ENCODE measurements around the gene PTPRB.
"Not testable (repeated sequence)": the region's sequence is repeated elsewhere in the genome, so short reads cannot be mapped to it uniquely, and the experiment has no call there.

PTPRB gene

DNA sequence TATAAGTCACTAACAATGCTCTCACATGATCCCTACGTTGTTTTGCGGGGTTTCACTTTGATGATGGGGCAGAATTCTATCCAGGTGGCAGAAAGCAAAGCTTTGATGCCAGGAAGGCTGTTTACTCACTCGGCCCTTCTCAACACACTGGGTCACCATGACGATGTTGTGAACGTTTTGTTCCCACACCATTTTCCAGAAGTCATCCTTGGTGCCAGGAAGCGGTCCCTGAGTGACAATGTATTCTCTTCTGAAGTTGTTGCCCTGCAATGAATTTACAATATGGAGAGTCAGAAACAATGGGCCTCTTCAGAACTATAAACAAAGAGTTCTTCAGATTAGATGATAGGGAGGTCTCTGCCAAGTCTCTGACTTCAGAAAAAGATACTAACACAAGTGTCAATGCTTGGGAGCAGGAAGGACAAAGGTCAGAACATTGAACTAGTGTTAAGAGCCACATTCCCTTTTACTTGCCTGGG lies 101.3 kb downstream of the PTPRB start:
- peak; percentile 22 for DNase-seq

DNA sequence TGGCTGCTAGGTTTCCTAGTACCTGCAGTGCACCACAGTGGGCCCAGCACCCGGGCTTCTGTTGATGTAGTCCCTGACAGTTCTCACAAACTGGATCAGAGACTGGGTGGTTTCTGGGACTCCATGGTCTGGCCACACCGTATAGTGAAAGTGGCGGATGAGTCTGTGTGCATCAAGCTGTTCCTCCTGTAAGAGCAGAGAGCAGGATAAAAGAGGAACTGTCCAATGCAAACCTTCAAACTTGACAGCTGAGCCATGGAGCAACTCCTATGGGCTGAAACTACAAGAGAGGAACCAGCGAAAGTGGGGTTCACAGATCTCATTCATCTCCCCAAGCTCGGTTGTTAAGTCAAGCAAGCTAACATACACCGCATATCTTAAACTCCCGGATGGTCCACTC lies 102.8 kb downstream of the PTPRB start:
- no peak for DNase-seq

DNA sequence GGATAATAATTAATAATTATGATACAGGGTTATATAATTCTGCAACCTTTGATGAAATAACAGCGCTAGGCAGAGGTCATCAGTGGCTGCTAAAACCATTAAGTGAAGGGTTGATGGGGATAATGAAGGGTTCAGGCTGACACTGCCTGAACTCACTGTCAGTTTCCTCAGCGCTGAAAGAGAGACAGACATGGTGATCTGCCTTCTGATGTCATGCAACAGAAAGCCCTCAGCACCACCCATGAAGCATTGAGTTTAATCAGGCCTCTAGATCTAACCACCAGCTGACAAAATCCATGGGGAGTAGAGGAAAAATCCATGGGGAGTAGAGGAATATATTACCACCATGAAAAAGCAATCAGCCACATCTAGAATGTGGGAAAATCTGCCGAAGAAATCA lies 107.6 kb downstream of the PTPRB start:
- no peak for DNase-seq

DNA sequence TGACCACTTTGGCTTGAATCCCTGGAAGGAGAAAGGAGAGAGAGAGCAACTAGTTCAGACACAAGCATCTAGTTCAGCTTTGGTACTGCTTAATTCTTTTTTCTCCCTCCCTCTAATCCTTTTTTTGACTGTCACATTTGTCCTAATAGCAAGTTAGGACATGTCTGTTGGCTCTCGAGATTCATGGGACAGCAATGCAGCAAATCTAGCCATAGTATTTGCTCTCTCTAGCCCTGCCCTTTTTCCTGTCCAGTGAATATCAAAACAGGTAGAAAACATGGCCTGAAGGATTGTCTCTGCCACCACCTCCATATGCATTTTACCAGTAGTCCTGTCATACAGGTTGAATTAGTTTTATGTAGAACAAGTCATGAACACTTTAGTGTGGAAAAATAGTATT lies 116.4 kb downstream of the PTPRB start:
- DNase-seq = no peak

DNA sequence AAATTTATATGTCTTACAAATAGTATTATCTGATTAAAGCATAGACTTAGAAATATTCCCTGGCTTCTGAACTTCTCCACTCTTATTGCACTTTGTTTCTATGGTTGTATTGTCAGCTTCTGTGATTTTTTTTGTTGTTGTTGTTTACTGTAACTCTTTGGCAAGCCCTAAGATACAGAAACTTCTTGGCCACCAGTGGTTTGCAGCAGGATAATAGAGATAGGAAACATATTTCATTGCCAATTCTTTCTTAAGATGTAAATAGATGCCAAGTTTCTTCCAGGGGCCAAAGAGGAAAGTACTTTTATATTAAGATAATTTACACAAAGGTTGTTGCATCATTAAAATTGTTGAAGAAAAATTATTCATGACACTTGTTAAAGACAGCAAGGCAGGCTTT lies 123.8 kb downstream of the PTPRB start:
- DNase-seq = no peak

DNA sequence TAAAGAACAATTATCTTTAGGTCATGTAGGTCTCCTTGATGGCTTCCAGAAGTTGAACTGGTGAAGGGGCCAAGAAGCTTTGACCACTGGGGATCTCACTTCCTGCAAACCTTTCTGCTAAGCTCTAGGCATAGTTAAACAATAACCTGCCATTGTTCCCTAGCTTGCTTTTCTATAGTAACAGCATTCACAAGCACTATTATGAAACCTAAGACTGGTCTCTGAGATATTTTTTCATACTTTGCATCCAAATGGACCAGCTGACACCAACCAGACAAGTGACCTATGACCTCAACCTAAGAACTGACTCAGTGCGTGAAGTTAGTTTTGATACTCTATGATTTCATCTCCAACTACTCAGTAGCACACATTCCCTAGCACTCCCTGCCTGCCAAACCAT lies 129.1 kb downstream of the PTPRB start:
- DNase-seq = no peak

DNA sequence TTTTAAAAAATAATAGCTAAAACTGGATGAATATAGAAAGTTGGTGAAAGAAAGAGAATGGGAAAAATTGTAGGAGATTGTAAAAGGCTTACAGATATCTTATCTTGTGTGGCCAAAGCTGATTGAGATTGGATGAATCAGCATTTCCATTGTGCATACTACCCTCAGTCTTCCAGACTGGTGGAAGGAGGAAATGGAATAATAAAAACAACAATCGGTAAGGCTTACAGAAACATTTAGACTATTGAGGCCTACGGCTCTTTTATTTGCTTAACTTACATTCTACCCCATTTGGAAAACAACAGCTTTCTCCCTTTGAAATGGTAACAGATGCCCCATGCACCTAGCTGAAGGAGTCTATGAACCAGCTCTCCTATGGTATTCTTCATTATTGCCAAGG lies 129.8 kb downstream of the PTPRB start:
- DNase-seq = peak; percentile 69

DNA sequence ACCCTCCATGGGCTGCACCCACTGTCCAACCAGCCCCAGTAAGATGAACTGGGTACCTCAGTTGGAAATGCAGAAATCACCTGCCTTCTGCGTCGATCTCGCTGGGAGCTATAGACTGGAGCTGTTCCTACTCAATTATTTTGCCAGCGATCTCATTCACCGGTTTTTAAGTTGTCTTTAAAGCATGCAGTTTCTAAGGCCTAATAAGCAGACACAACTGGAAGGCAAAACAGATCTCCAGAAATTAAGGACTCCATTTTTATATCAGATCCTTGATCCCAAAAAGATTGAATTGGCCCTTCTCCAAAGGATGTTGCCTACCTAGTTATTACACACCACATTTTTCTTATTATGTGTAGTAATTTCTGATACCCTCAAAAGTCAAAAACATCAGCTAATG lies 139.7 kb downstream of the PTPRB start:
- no peak for DNase-seq

DNA sequence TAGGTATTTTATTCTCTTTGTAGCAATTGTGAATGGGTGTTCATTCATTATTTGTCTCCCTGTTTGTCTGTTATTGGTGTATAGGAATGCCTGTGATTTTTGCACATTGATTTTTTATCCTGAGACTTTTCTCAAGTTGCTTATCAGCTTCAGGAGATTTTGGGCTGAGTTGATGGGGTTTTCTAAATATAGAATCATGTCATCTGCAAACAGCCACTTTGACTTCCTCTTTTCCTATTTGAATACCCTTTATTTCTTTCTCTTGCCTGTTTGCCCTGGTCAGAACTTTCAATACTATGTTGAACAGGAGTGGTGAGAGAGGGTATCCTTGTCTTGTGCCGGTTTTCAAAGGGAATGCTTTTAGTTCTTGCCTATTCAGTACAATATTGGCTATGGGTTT lies 144.3 kb downstream of the PTPRB start:
- not testable (repeated sequence) for DNase-seq

DNA sequence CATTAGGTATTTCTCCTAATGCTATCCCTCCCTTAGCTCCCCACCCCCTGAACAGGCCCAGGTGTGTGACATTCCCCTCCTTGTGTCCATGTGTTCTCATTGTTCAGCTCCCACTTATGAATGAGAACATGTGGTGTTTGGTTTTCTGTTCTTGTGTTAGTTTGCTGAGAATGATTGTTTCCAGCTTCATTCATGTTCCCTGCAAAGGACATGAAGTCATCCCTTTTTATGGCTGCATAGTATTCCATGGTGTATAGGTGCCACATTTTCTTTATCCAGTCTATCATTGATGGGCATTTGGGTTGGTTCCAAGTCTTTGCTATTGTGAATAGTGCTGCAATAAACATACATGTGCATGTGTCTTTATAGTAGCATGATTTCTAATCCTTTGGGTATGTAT lies 146.3 kb downstream of the PTPRB start:
- DNase-seq = not testable (repeated sequence)

DNA sequence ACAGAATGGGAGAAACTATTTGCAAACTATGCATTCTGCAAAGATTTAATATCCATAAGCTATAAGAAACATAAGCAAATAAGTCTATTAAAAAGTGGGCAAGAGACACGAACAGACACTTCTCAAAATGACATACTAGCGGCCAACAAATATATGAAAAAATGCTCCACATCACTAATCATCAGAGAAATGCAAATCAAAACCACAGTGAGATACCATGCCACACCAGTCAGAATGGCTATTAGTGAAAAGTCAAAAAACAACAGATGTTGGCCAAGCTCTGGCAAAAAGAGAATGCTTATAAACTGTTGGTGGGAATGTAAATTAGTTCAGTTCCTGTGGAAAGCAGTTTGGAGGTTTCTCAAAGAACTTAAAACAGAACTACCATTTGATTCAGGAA lies 149.8 kb downstream of the PTPRB start:
- no peak for DNase-seq

DNA sequence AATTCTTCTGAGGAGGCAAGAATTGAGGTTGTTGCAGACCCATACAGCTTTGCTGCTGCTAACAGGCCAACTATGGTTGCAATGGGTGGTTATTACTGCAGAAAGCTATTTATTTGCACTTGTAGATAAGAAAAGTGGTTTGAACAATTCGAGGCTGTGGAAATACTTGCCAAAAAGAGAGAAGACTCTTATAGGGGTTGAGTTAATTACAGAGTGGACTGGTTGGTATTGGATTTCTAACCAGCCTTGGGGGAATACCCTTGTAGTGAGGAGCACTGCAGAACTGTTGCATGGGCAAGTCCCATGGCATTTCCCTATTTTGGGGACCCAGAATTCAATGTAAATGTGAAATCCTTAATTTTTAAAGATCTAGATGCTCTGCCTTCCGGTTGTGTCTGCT lies 150.6 kb downstream of the PTPRB start:
- DNase-seq = no peak

DNA sequence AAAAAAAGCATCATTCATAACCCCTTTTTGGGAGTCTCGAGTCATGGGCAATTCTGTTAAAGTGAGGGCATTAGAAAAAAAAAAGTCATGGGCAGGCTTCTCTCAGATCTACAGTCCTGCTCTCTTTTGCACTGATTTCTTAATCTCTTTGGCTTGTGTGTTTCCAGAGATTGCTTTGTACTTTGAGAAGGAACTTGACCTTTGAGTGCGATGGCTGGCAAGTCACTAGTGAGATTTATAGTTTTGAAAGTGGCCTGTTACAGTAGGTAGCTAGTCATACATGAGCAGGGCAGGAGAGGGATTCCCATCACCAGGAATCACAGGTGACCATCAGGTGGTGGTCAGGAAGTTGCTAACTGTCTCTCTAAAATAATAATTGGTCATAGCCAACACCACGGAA lies 151.5 kb downstream of the PTPRB start:
- no peak for DNase-seq

DNA sequence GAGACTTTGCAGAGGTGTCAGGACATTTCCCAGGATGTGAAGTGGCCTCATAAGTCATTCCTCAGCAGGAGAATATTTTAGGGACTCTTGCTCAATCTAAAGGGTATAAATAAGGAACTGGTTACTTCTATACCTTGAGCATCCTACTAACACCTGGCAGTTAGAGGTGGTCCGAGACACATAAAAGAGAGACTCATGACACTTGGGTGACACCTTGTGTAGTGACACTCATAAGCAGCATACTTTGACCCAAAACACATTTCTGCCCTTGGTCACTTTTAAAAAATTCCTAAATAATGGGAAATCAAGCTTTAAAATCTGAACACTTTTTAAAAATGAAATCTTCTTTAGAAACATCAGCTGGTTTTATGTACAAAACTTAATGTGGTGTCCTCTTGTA lies 152.8 kb downstream of the PTPRB start:
- DNase-seq = no peak

DNA sequence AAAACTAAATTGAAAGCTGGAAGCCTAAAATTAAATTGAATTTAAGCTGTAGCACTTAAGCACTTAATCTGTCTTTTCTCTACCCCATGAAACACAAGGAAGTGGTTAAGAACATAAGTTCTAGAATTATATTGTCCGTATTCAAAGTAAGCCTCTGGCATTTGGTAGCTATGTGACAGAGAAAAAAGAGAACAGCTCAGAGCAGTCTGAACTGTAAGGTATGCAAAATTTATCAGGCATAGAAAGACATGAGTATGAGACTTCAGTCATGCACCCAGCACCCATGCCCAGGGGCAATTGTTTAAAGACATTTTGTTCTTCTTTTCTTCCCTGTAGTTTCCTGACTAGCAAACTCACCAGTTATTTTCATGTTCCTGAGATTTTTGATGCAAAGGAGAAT lies 154.5 kb downstream of the PTPRB start:
- DNase-seq = no peak

DNA sequence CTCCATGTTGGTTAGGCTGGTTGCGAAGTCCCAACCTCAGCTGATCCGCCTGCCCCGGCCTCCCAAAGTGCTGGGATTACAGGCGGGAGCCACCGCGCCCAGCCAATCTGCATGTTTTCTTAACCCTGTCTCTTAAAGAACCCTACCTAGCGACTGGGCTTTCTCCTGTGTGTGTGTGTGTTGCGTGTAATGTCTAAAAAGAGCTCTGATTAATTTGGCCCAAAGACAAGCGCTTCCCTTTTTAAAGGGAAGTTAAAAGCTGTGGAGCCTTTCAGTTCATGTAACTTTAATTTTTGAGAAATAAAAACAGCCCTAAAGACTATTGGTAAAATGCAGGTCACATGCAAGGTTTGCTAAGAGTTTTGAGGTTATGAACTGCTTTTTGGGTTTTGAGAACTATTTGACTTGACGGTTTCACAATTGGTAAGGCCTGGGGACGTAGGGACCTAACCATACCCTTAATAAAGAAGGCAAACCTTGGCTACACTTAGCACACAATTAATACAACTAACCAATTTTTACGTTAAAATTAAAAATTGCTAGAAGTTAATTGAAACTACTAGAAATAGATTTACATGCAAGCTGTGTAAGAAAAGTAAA lies 167.9 kb downstream of the PTPRB start:
- no peak for DNase-seq

DNA sequence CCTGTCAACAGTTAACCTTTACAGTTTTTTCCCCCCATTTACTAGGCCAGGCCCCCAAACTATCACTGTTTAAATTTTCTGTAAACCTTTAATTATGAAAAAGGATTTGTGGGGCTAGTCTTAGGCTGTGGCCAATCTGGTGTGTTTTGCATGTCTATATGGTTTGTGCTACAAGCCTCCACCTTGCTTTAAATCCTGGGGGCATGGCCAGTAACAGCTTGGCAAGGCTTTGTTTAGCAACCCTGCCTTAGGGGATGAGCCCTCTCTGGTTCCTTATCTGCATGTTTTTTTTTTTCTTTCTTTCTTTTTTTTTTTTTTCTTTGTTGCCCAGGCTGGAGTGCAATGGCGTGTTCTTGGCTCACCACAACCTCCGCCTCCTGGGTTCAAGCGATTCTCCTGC lies 168.5 kb downstream of the PTPRB start:
- DNase-seq = no peak

DNA sequence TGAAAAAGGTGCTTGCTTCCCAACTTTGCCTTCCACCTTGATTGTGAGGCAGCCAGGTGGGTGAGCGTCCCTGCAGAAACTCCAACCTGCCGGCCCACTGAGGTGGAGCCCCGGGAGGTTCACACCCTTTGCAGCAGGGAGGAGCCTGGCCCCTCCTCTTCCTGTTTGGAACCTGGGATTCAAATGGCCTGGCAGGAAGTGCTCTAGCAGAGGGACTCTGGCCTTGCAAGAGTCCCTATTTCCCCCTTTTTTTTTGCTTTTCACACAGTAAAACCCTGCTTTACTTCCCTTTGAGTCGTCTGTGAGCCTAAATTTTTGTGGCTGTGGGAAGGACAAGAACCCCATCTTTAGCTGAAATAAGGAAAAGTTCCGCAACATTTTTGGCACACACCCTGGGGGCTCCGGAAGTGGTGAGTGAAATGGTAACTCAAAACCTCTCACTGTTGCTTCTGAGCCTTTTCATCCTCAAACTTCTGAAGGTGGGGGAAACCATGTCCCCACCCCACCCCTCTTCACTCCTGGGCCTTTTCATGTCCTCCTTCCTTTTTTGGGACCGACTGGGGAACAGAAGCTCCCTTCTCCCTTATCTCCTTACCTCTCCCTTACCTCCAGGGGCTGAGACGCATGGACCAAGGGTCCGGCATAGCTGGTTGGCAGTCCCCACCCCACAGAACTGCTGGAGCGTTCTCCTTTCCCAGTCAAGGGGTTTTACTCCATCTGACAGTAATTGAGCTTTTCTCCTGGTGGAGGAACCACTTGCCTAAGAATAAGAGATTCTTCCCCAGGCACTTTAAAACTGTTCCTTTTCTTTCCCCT lies 169.1 kb downstream of the PTPRB start:
- no peak for DNase-seq

DNA sequence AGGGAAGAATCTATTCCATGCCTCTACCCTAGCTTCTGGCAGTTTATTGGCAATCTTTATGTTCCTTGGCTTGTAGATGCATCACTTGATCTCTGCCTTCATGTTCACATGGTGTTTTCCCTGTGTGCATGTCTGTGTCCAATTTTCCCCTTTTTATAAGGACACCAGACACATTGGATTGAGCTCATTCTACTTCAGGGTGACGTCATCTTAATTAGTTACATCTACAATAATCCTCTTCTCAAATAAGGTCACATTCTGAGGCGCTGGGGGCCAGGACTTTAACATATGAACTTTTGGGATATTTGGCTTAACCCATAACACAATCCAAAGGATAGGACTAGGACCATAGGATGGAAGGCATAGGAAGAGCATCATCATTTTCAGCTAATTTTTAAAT lies 169.8 kb downstream of the PTPRB start:
- DNase-seq = no peak

DNA sequence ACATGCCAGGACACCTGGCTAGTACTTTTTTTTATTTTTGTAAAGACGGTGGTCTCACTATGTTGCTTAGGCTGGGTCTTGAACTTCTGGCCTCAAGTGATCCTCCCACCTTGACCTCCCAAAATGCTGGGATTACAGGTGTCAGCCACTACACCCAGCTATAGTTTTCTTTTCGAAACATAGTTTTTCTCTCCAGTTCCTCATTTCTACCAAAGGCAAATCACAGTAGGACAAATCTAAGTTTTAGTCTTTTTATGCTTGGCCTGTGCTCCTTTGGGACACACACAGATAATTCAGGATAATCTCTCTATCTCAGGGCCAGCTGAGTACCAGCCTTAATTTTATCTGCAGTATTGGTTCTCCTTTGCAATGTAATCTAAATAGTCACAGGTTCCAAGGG lies 170.5 kb downstream of the PTPRB start:
- no peak for DNase-seq
